WTC11 (cell line): ENCODE data around the gene ACOX3. TPM values are rescaled to one million over a fixed set of nuclear protein-coding genes. Genes with fewer than 3 reads are reported as not detected.

Source experiments
- ATAC-seq: fragments of 200-7000 bp; cut with Tn5 transposase; 2 replicates; pipeline ENCODE4 v1.10.0; 2021; ENCODE audit warnings: mild to moderate bottlenecking, moderate library complexity
- CTCF ChIA-PET: fragments of 300-600 bp; sonication (Branson Sonifier 250); formaldehyde crosslinking; loops from one replicate; lab custom pipeline; 2021; ENCODE audit warnings: antibody characterized with exemption; lab: Charles Lee
- POLR2A ChIA-PET: fragments of 350-600 bp; sonication (Branson Sonifier 250); formaldehyde crosslinking; loops from one replicate; lab custom pipeline; 2021; ENCODE audit warnings: antibody characterized with exemption; lab: Charles Lee
- DNase-seq: peaks from one replicate; pipeline ENCODE4 v3.0.0; 2021; ENCODE audit warnings: low spot score
- H3K27ac Mint-ChIP-seq: 2 replicates; pipeline ENCODE4 v1.8.0; 2021; ENCODE audit warnings: mixed read lengths
- H3K27me3 Mint-ChIP-seq: 2 replicates; pipeline ENCODE4 v1.8.0; 2021; ENCODE audit warnings: low read depth, mild to moderate bottlenecking, moderate library complexity, mixed read lengths
- H3K36me3 Mint-ChIP-seq: 2 replicates; pipeline ENCODE4 v1.8.0; 2021; ENCODE audit warnings: mixed read lengths
- H3K4me1 Mint-ChIP-seq: 2 replicates; pipeline ENCODE4 v1.8.0; 2022; ENCODE audit warnings: mixed read lengths
- H3K4me3 Mint-ChIP-seq: 2 replicates; pipeline ENCODE4 v1.8.0; 2021; ENCODE audit warnings: mild to moderate bottlenecking, moderate library complexity, mixed read lengths
- H3K9me3 Mint-ChIP-seq: 2 replicates; pipeline ENCODE4 v1.8.0; 2021; ENCODE audit warnings: mixed read lengths
- ETV6 ChIP-seq: sonication (generic); formaldehyde crosslinking; IDR thresholded peaks from 2 replicates; pipeline ENCODE4 v1.8.1; 2022; ENCODE audit warnings: mild to moderate bottlenecking, missing genetic modification reagents
- IRF2 ChIP-seq: sonication (generic); formaldehyde crosslinking; IDR thresholded peaks from 2 replicates; pipeline ENCODE4 v1.8.0; 2022; ENCODE audit warnings: low read depth, missing genetic modification reagents, borderline replicate concordance
- JAZF1 ChIP-seq: fragments of 250-450 bp; sonication (Bioruptor Pico); IDR thresholded peaks from 2 replicates; pipeline ENCODE4 v1.9.0; 2021; ENCODE audit warnings: moderate library complexity, mild to moderate bottlenecking, inconsistent platforms
- MYBL2 ChIP-seq: sonication (generic); formaldehyde crosslinking; IDR thresholded peaks from 2 replicates; pipeline ENCODE4 v1.8.1; 2023; ENCODE audit warnings: mild to moderate bottlenecking, moderate library complexity, missing genetic modification reagents
- NR2C2 ChIP-seq: sonication (generic); formaldehyde crosslinking; IDR thresholded peaks from 2 replicates; pipeline ENCODE4 v1.8.0; 2022; ENCODE audit warnings: mild to moderate bottlenecking, missing genetic modification reagents
- OVOL2 ChIP-seq: fragments of 250-450 bp; sonication (Bioruptor Pico); IDR thresholded peaks from 2 replicates; pipeline ENCODE4 v1.9.0; 2021; ENCODE audit warnings: mild to moderate bottlenecking, borderline replicate concordance
- RELA ChIP-seq: sonication (generic); formaldehyde crosslinking; IDR thresholded peaks from 2 replicates; pipeline ENCODE4 v1.8.1; 2022; ENCODE audit warnings: missing genetic modification reagents, mild to moderate bottlenecking, borderline replicate concordance
- SMAD3 ChIP-seq: sonication (generic); formaldehyde crosslinking; IDR thresholded peaks from 2 replicates; pipeline ENCODE4 v1.8.0; 2022; ENCODE audit warnings: missing genetic modification reagents, mild to moderate bottlenecking, borderline replicate concordance
- SOX15 ChIP-seq: fragments of 250-450 bp; sonication (Bioruptor Pico); IDR thresholded peaks from 2 replicates; pipeline ENCODE4 v1.9.0; 2021; ENCODE audit warnings: mild to moderate bottlenecking
- ZNF263 ChIP-seq: sonication (generic); formaldehyde crosslinking; IDR thresholded peaks from 2 replicates; pipeline ENCODE4 v1.8.1; 2022; ENCODE audit warnings: low read depth, mild to moderate bottlenecking, moderate library complexity, missing genetic modification reagents
- ZNF317 ChIP-seq: sonication (generic); formaldehyde crosslinking; IDR thresholded peaks from 2 replicates; pipeline ENCODE4 v1.8.1; 2023; ENCODE audit warnings: low read depth, mild to moderate bottlenecking, moderate library complexity, missing genetic modification reagents, borderline replicate concordance
- total RNA-seq: library from RNA; stranded (reverse); gene quantifications from 3 replicates; pipeline ENCODE4 v1.2.3, GENCODE V29; 2021
- TF ChIP-seq, protein P1 (sequence below): sonication (generic); formaldehyde crosslinking; IDR thresholded peaks from 2 replicates; pipeline ENCODE4 v1.8.1; 2023; ENCODE audit warnings: mild to moderate bottlenecking, missing genetic modification reagents, moderate library complexity
- TF ChIP-seq, protein P2 (sequence below): sonication (generic); formaldehyde crosslinking; IDR thresholded peaks from 2 replicates; pipeline ENCODE4 v1.8.0; 2022; ENCODE audit warnings: mild to moderate bottlenecking, missing genetic modification reagents
- TF ChIP-seq, protein P3 (sequence below): sonication (generic); formaldehyde crosslinking; IDR thresholded peaks from 2 replicates; pipeline ENCODE4 v1.8.1; 2023; ENCODE audit warnings: mild to moderate bottlenecking, missing genetic modification reagents, moderate library complexity
- TF ChIP-seq, protein P4 (sequence below): sonication (generic); formaldehyde crosslinking; IDR thresholded peaks from 2 replicates; pipeline ENCODE4 v1.8.0; 2023; ENCODE audit warnings: mild to moderate bottlenecking, missing genetic modification reagents
- TF ChIP-seq, protein P5 (sequence below): fragments of 250-450 bp; sonication (Bioruptor Pico); IDR thresholded peaks from 2 replicates; pipeline ENCODE4 v2.1.2; 2022; ENCODE audit warnings: mild to moderate bottlenecking, moderate library complexity

The ACOX3 gene
- total RNA-seq, 1 experiment from 2014 or later, result 10.7 TPM

DNA sequence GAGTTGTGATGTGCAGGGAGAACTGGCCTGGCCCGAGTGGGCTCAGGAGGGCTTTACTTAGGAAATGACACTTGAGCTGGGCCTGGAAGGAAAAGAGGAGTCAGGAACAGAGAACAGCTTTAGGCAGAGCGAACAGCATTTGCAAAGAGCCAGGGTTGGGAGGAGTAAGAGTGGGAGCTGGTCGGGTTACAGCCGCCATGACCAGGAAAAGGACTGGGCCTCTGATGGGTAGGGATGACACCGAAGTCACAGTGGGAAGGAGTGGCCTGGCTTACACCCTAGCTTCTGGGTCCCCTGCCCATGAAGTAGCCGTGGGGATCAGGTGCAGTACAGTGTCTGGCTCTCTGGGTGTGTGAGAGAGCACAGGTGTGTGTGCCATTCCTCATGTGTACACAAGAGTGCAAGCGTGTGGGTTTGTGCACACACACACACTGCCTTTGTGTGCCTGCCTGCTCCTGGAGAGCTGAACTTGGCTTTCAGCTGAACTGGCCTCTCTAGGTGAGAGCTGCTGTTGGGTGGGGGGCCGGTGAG is 31.7 kb upstream of the ACOX3 start (continued):
- no peak for TF ChIP-seq MYBL2
- TF ChIP-seq, protein P1, sequence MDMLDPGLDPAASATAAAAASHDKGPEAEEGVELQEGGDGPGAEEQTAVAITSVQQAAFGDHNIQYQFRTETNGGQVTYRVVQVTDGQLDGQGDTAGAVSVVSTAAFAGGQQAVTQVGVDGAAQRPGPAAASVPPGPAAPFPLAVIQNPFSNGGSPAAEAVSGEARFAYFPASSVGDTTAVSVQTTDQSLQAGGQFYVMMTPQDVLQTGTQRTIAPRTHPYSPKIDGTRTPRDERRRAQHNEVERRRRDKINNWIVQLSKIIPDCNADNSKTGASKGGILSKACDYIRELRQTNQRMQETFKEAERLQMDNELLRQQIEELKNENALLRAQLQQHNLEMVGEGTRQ (CRISPR knock-in tag), result no peak
- TF ChIP-seq OVOL2 (CRISPR knock-in tag), result no peak

DNA sequence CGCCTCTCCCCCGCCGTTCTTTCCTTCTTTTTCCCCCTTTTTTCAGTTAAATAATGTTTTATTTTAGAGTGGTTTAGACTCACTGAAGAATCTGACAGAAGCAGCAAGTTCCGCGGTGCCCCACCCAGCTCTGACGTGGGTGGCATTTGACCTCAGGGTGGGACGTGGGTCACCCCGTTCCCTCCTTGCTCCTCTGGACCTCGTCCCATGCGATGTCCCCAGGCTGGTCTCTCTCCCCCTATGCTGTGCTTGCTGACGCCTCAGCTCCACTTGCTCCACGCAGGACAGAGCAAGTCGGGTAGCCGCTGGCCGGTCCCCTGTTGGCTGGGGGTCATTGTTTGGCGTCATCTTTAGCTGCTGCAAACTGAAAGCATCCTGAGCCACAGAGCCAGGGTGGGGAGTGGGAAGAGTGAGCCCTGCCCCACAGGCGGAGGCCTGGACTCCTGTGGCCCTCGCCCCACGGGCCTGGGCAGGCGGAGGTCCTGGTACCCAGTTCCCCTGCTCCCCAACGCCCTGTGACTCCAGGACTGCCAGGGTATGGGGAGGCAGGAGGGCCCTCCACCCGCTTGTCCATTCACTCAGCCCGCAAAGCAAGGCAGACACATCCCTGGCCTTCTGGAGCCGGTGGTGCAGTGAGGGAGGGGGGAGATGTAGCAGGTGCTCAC is 30.8 kb upstream of the ACOX3 start:
- CTCF ChIA-PET, result interaction anchor here (0.7 to 3.4 kb wide), 5 partner anchors 77 to 136 kb away, joined by 3 to 17 read pairs (median 7); partner anchors contain the start of gene CPZ
- H3K4me3 Mint-ChIP-seq, result no peak overlapping the region
- no peaks in the 10 kb centered on the region for H3K27me3 Mint-ChIP-seq
- H3K27ac Mint-ChIP-seq, result no peak overlapping the region
- peaks cover 25% of the 10 kb centered on the region for H3K36me3 Mint-ChIP-seq
- 0 out of 2 replicates have a peak, but pooled peaks cover 2% of the 10 kb centered on the region for H3K4me1 Mint-ChIP-seq
- TF ChIP-seq, protein P2, sequence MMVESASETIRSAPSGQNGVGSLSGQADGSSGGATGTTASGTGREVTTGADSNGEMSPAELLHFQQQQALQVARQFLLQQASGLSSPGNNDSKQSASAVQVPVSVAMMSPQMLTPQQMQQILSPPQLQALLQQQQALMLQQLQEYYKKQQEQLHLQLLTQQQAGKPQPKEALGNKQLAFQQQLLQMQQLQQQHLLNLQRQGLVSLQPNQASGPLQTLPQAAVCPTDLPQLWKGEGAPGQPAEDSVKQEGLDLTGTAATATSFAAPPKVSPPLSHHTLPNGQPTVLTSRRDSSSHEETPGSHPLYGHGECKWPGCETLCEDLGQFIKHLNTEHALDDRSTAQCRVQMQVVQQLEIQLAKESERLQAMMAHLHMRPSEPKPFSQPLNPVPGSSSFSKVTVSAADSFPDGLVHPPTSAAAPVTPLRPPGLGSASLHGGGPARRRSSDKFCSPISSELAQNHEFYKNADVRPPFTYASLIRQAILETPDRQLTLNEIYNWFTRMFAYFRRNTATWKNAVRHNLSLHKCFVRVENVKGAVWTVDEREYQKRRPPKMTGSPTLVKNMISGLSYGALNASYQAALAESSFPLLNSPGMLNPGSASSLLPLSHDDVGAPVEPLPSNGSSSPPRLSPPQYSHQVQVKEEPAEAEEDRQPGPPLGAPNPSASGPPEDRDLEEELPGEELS (CRISPR knock-in tag), result no peak
- TF ChIP-seq IRF2 (CRISPR knock-in tag) (no peak), NR2C2 (CRISPR knock-in tag) (no peak), ZNF263 (CRISPR knock-in tag) (no peak), RELA (CRISPR knock-in tag) (no peak)
- TF ChIP-seq, protein P3, sequence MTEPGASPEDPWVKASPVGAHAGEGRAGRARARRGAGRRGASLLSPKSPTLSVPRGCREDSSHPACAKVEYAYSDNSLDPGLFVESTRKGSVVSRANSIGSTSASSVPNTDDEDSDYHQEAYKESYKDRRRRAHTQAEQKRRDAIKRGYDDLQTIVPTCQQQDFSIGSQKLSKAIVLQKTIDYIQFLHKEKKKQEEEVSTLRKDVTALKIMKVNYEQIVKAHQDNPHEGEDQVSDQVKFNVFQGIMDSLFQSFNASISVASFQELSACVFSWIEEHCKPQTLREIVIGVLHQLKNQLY (CRISPR knock-in tag), result no peak
- TF ChIP-seq, protein P4, sequence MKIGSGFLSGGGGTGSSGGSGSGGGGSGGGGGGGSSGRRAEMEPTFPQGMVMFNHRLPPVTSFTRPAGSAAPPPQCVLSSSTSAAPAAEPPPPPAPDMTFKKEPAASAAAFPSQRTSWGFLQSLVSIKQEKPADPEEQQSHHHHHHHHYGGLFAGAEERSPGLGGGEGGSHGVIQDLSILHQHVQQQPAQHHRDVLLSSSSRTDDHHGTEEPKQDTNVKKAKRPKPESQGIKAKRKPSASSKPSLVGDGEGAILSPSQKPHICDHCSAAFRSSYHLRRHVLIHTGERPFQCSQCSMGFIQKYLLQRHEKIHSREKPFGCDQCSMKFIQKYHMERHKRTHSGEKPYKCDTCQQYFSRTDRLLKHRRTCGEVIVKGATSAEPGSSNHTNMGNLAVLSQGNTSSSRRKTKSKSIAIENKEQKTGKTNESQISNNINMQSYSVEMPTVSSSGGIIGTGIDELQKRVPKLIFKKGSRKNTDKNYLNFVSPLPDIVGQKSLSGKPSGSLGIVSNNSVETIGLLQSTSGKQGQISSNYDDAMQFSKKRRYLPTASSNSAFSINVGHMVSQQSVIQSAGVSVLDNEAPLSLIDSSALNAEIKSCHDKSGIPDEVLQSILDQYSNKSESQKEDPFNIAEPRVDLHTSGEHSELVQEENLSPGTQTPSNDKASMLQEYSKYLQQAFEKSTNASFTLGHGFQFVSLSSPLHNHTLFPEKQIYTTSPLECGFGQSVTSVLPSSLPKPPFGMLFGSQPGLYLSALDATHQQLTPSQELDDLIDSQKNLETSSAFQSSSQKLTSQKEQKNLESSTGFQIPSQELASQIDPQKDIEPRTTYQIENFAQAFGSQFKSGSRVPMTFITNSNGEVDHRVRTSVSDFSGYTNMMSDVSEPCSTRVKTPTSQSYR (CRISPR knock-in tag), result no peak
- TF ChIP-seq, all 79 proteins: peak for 0
- no peak for DNase-seq
- no peak for ATAC-seq
- POLR2A ChIA-PET, result no interaction called here
- H3K9me3 Mint-ChIP-seq, result no peaks in the 10 kb centered on the region

DNA sequence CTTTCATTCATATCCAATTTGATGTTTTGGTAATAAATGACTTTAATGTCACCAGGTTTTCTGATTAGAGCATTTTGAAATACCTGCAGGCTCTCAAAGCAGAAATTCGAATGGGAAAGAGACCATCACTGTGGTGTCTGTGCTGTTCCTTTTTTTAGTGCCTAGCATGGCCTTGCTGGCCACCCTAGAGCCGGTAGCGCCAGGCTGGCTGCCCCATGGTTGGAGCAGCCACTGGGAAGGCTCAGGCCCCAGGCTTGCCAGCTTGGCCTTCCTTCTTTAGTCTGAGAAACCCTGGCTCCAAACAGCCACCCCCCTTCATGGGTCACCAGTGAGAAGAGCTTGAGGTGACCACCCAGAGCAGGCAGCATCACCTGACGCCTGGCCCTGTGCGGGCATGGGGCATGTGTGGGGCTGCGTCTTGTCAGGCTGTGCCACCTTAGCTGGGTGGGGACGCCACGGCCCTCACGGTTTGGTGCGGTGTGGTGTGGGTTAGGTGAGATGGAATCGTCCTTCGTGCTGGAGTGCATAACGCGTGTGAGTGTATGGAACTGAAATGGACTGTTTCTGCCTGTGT is 30.0 kb upstream of the ACOX3 start:
- ChIA-PET POLR2A (no interaction called here), CTCF (interaction anchor here (1.2 to 3.3 kb wide), 2 partner anchors 77 to 122 kb away, joined by 3 to 17 read pairs; partner anchors contain the start of gene CPZ)
- peak overlapping the region; percentile 6; the same call in 1 of the 2 replicates for H3K27ac Mint-ChIP-seq
- no peak for TF ChIP-seq SMAD3
- TF ChIP-seq, protein P5, sequence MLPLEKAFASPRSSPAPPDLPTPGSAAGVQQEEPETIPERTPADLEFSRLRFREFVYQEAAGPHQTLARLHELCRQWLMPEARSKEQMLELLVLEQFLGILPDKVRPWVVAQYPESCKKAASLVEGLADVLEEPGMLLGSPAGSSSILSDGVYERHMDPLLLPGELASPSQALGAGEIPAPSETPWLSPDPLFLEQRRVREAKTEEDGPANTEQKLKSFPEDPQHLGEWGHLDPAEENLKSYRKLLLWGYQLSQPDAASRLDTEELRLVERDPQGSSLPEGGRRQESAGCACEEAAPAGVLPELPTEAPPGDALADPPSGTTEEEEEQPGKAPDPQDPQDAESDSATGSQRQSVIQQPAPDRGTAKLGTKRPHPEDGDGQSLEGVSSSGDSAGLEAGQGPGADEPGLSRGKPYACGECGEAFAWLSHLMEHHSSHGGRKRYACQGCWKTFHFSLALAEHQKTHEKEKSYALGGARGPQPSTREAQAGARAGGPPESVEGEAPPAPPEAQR (CRISPR knock-in tag), result no peak
- TF ChIP-seq, protein P2 (CRISPR knock-in tag), result no peak
- TF ChIP-seq RELA (CRISPR knock-in tag), result no peak
- TF ChIP-seq JAZF1 (CRISPR knock-in tag), result no peak
- TF ChIP-seq SOX15 (CRISPR knock-in tag), result no peak
- no peak for TF ChIP-seq ZNF317 (CRISPR knock-in tag)
- no peak for TF ChIP-seq ETV6

More for the DNA sequence above, 30.0 kb upstream of the ACOX3 start:
- Mint-ChIP-seq H3K9me3 (no peaks in the 10 kb centered on the region), H3K27me3 (no peaks in the 10 kb centered on the region), H3K36me3 (peaks cover 21% of the 10 kb centered on the region), H3K4me3 (no peak overlapping the region), H3K4me1 (0 out of 2 replicates have a peak, but pooled peaks cover 2% of the 10 kb centered on the region)
- DNase-seq, result no peak
- ATAC-seq, result no peak
